Middle frontal gyrus (tissue), 1 donor: ENCODE results near the gene CRKL.
"Not testable (repeated sequence)": the region's sequence is repeated elsewhere in the genome, so short reads cannot be mapped to it uniquely, and the experiment has no call there.

Experiments used
- DNase-seq: peaks from one replicate; pipeline ENCODE4 v3.0.0-alpha.2; 2015; ENCODE audit warnings: low spot score; ENCODE audit errors: extremely low spot score

Gene CRKL

GRCh38 chr22:20901093-20902033, 15.8 kb upstream of the CRKL start:
- not testable (repeated sequence) for DNase-seq

GRCh38 chr22:20903093-20903492, 14.1 kb upstream of the CRKL start:
- DNase-seq = no peak

- DNase-seq = no peak
Measured at GRCh38 chr22:20904008-20904979, 12.9 kb upstream of the CRKL start.

- no peak for DNase-seq
Measured at GRCh38 chr22:20904980-20905355, 12.2 kb upstream of the CRKL start.

GRCh38 chr22:20905415-20906386, 11.5 kb upstream of the CRKL start:
- DNase-seq = no peak

- DNase-seq = no peak
Measured at GRCh38 chr22:20906387-20906767, 10.8 kb upstream of the CRKL start.

- DNase-seq = not testable (repeated sequence)
Measured at GRCh38 chr22:20908717-20909116, 8.5 kb upstream of the CRKL start.

- DNase-seq = no peak
Measured at GRCh38 chr22:20909543-20910303, 7.5 kb upstream of the CRKL start.

GRCh38 chr22:20912494-20912893, 4.7 kb upstream of the CRKL start:
- no peak for DNase-seq

- DNase-seq = no peak
Measured at GRCh38 chr22:20918663-20919218, 1.5 kb downstream of the CRKL start.

- DNase-seq = no peak
Measured at GRCh38 chr22:20919718-20920117, 2.5 kb downstream of the CRKL start.

- no peak for DNase-seq
Measured at GRCh38 chr22:20920881-20921203, 3.6 kb downstream of the CRKL start.

GRCh38 chr22:20922141-20922751, 5.0 kb downstream of the CRKL start:
- no peak for DNase-seq

- no peak for DNase-seq
Measured at GRCh38 chr22:20926243-20926642, 9.0 kb downstream of the CRKL start.

- no peak for DNase-seq
Measured at GRCh38 chr22:20927940-20928572, 10.8 kb downstream of the CRKL start.

GRCh38 chr22:20928573-20928967, 11.4 kb downstream of the CRKL start:
- no peak for DNase-seq

- no peak for DNase-seq
Measured at GRCh38 chr22:20930004-20930403, 12.8 kb downstream of the CRKL start.

- not testable (repeated sequence) for DNase-seq
Measured at GRCh38 chr22:20930435-20930834, 13.2 kb downstream of the CRKL start.

- no peak for DNase-seq
Measured at GRCh38 chr22:20931126-20931654, 14.0 kb downstream of the CRKL start.
